ENCODE measurements around the gene PLEKHG3.
A peak's percentile ranks its signal among the peaks of the same experiment; 100 is the strongest.

PLEKHG3 gene

DNA sequence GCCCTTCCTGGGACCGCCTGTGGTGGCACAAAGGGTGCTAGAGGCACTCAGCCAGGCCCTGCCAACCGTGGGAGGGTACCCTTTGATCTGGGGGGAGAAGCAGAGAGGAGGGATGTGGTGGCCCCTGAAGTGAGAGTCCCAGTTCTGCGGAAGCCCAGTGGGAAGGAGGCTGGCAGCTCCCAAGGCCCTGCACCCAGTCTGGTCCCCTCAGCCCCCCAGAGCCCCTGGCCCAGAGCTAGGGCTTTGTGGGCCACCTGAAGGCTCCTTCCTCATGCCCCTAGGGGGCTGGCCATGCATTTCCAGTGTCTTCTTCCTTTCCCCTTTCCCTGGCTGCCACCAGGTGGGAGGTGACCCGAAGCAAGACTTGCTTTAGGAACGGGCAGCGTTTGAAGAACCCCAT is 44.3 kb downstream of the PLEKHG3 start:
- no peak for DNase-seq (ENCODE audit: low spot score)

DNA sequence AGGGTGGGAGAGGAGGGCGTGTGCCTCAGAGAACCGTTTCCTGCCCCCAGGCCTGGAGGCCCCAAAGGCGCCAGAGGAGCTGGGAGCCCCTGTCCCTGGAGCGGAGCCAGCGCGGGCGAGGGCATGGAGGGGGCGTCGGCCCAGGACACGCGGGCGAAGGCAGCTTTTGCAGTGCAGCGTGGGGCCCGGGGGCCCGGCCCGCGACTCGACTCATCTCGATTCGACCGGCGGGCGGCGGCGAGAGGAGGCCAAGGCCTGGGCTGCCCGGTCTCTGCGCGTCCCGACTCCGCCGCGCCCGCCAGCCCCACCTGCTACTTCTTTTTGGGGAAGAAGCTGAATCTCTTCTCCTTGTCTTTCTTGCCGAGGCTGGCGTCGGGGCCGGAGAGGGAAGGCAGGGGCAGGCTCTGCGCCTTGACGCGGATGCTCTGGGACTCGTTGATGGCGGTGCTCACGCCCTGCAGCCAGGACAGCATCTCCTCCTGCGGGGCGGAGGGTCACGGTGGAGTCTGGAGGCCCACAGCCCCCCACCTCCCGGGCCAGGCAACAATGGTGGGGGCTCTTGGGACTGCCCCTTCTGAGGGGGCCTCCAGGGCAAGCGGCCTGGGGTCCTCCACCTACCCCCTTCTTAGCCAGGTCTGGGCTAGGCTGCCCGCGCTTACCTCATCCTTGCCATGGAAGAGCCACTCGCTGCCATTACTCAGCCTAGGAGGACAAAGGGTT is 44.9 kb downstream of the PLEKHG3 start:
- DNase-seq (ENCODE audit: low spot score) = no peak

DNA sequence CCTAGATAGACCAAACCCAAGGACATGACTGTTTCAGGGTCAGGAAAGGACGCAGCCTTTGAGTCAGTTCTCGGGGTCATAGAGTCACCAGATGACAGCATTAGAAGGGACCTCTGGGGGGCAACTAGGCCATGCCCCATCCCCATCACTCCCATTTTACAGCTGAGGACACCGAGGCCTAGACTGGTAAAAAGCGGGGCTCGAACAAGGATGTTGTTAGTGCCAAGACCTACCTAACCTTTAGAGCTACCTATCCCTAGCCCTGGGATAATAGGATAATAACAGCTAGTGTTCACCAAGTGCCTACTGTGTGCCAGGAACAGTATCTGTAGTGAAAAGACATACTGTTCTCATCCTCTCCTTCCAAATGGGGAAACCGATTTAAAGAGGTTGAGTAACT is 48.7 kb downstream of the PLEKHG3 start:
- DNase-seq (ENCODE audit: low spot score) = no peak

DNA sequence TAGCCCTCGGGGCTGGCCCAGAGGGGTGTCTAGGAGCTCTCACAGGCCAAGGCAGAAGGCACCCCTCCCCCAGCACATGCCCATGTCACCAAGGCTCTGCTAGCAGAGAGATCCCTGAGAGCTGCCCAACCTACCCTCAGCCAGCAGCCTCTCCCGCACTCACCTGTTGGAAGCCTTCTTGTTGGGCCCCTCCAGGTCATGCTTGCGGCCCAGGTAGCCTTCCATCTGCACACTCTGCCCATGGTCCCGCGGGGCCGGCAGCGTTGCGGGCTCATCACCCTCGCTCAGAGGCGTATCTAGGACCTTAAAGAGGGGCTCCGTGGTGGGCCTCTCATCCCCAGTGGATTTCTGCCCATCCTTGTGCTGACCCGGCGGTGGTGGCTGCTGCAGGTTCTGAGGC is 49.1 kb downstream of the PLEKHG3 start:
- no peak for DNase-seq (ENCODE audit: low spot score)

DNA sequence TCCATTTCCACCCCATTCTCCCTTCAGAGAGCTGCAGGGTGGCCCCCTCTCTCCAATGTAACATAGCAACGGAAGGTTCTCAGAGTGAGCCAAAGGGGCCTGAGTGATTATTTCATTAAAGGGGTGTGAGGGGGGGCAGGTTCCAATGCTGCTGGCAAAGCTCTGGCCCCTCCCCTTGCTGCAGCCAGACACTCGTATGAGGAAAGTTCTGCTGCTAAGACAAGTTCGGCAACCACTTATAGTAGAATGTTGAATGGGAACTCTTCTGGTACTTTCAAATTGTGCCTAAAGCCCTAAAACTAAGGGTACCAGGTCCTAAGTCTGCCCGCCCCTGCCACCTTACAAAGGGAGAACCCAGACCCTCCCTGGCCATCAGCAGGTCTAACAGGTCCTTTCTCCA is 49.8 kb downstream of the PLEKHG3 start:
- DNase-seq (ENCODE audit: low spot score) = no peak

DNA sequence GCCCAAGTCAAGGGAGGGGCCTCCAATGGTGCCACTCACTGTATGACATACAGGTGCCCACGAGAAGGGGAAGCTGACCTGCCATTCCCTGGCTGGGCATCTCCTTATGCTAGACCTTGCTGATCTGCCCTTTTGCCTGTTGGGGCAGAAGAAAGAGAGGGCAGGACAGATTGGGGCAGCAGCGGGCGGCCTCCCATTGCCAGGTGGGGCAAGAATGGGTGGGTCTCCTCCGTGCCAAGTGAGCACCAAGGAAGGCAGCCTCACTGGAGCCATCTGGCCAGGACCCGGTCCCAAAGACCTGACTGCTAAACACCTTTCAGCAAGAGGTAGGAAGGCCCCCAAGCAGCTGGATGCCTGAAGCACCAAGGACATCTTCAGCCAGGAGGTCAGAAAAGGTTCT is 50.5 kb downstream of the PLEKHG3 start:
- DNase-seq (ENCODE audit: low spot score) = no peak

DNA sequence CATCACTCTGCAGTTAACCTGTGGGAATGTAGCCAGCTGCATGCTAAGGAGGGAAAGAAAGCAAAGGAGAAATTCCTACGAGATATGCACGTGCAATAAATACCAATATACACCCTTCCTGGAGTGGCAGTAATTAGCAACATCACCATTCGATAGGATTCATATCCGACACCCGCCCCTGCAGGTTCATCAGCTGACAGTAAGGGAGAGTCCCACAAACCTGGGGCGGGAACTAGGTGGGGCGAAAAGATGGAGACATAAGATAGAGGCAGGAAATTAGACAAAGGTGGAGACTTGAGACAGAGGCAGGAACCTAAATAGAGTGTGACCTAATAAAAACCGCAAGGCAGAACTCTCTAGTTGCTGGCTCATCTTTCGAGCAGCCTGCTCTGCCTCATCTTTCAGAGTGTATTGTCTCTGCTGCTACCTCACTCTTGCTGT is 51.6 kb downstream of the PLEKHG3 start:
- no peak for DNase-seq (ENCODE audit: low spot score)

DNA sequence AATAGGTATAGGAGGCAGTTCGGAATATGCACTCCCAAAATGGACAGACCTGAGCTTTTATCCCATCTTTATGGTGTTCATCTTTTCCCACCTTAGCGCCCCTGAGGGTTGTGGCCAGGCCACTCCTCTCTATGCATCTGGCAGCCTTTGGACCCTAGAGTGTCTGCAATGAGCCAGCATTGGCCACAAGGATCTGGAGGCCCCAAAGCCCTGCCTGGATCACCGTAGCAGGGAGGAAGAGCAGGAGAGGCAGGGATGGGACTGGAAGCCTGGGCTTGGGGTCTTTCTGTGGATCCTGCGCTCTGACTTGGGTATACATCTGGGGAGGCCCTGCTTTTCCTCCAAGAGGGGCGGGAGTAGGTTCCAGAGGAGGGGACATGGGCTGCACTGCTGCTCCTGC is 52.5 kb downstream of the PLEKHG3 start:
- no peak for DNase-seq (ENCODE audit: low spot score)

DNA sequence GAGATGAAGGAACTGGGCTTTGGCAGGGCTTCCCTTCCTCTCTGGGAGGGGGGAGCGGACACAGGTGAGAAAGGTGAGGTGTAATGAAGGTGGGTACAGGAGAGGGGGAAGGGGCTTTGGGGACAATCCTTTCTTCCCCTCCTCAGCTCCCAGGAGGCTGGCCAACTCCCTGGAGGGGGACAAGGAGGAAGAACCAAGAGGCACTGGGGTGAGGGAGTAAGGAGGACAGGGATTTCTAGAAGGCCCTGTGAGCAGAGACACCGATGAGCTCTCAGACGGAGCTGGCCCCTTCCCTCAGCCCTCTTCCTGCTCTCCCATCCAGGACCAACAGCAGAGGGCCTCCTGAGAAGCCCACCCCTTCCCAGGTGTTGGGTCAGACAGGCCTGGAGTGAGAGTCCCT is 53.4 kb downstream of the PLEKHG3 start:
- DNase-seq (ENCODE audit: low spot score) = no peak

DNA sequence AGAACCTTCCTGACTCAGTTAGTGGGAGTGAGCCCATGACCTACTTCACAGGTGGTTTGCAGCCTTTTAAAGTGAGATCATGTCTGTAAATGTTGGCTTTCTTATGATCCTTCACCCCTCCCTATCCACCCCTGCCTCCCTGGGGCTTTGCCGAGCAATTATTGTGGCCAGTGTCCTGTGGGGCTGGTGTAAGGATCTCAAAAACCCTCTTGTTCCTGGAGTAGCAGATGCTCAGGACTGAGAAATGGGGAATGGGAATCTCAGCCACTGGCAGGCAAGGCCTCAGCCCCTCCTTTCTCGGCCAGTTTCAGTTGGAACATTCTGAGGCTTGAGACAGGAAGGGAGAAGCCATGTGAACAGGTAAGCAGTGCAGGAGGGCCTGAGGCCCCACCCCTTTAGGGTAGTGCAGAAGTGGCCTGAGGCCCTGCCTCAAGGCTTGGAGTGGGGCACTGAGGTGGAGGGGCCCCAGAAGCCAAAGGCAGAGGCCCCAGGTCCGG is 53.8 kb downstream of the PLEKHG3 start:
- no peak for DNase-seq (ENCODE audit: low spot score)

DNA sequence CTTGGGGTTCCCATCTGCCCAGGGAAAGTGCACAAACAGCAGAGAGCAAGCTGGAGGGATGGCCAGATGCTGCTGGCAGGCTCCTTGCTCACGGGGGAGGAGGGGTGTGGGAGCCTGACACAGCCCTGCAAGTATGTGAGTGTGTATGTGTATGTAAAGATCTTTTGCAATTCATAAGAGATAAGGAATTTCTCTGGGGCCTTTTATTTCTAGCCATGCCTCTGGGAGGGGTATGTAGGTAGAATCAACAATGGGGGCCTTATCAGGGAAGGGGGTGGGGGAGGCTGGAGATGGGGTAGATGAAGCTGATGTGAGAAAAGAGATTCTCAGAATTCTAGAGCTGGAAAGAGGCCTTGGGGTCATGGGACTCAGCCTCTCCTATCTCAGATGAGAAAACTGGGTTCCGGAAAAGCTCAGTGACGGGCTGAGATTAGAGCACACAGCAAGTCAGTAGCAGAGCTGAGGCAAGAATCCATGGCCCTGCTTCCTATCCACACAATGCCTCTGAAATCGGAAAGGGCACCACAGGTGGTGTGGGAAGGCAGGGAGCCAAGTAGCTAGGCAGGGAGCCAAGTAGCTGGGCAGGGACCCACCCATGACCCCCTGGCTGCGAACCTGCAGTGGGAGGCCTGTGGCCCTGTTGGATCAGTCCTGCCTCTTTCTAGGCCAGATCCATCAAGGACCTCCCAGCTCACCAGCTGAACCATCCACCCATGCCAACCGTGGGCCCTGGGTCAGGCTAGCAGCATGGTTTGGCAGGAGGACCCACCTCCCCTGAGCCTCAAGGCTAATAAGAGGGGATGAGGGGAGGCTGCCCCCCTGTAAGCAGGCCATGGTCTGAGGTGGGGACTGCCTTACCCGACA is 54.7 kb downstream of the PLEKHG3 start:
- peak; percentile 51 for DNase-seq (ENCODE audit: low spot score)

DNA sequence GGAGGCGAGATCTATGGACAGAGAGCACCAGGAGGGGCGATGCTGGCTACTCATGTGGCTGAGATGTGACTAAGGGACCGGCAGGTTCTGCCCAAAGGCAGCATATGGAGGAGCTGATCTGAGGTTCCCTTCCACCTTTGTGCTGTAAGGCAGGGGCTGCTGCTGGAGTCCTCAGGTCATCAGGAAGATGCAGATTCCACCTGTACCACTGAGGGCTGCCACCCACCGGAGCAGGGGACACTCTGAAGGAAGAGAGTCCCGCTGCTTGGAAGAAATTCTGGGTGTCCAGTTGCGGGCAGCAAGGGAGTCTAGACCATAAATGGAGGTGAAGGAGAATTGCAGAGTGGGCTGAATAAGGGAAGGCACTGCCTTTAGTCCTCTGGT is 55.3 kb downstream of the PLEKHG3 start:
- DNase-seq (ENCODE audit: low spot score) = no peak

DNA sequence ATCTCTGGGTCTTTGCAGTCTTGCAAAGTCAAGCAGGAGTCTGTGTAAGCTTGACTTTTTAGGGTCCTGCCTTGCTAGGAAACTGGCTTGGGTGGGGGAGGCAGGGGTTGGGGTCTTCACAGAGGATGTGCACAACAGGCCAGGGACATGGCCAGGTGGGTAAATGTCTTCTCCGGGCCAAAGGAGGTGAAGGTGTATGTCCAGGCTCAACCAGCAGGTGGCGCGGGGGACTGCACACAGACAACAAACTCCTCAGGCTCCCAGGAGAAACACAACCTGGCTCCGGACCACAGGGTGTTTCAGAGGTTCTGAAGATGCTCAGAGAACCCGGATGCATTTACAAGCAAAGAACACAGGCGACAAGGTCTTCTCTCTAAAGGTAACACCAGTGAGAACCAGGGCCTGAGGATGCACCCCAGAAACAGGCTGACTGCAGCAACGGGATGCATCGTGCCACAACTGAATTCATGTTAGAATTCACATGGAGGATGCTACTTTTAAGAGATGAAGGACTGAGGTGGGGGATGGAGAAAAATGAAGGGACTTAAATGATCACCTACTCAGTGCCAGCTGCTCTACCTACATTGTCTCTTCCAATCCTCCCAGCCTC is 56.0 kb downstream of the PLEKHG3 start:
- peak; percentile 77 for DNase-seq (ENCODE audit: low spot score)

DNA sequence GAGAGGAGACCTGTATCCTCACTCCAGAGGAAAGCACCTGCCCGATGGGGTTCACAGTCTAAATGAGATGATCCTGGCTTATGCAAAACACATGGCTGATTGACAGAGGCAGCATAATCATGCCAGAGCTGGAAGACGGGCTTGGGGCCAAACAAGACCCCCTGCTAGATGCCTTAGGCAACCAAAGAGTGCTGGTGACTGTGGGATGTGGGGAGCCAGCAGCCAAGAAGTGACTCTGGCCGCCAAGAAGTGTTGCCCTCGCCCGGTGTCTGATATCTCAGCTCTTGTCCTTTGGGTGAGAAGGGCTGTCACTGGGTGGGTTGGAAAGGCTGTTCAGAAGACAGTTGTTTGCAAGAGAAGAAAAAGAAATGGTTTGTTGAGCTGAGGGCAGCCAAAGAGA is 56.7 kb downstream of the PLEKHG3 start:
- DNase-seq (ENCODE audit: low spot score) = no peak

DNA sequence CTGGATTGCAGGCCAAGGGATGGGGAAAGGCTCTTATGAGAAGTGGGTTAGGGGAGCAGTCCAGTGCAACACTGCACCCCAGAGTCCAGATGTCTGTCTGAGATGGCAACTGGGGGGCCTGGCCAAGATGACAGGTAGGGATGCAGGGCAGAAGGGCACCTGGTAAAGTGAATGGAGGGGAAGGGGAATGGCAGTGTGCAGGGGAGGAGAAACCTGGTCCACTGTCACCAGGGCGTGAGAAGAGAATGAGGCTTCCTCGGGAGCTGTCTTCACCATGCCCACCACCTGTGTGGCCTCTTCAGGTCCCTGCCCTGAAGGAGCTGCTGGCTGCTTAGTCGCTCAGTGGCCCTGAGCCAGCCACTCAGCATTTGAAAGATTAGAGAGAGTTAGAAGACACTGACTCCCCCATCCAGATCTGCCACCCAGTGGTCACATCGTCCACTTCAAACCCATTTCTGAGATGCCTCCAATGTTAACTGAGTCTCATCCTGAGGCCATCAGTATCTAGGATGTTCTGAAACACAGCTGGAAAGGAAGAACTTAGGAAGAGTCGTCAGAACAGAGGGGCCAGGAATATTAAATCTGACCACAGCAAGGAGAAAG is 57.3 kb downstream of the PLEKHG3 start:
- no peak for DNase-seq (ENCODE audit: low spot score)

DNA sequence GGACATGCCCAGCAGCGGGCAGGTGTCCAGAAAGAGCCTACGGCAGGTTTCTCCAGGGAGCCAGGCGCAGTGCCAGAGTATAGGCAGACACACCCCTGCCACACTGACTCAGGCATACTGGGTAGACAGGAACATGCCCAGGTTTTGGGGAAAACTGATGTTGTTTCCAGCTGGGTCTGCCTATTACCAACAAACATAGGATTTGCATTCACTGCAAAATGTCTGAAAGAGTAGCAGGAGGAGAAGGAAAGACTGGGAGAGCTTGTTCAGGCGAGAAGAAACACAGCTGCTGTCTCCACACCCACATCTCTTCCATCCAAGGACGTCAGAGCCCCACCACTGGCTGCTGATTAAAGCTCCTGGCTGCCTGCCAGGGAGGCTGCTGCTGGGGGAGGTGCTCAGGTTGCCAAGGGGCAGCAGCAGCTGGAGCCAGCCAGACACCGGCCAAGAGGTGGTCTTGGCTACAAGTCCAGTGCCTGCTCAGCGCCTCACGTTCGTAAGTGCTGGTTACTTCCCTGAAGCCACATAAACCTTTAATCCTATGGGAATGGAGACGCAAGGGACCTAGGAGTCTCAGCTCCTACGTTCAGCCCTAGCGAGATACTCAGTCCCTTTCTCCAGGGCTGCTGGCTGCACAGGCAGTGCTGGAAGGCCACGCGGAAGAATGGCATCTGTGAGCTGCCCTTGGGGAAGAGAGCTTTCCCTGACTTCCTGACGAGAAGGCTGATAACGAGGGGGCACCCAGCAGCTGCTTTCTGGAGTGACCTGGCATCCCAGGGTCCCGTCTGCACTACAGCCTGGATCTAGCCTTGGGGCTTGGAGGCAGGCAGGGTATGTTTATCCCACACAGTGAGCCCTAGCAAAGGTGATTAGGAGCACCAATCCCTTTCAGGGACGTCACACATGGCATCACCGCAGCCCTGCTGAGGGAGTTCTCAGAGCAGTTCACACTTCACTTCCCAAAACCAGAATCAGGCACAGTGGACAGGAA is 58.1 kb downstream of the PLEKHG3 start:
- no peak for DNase-seq (ENCODE audit: low spot score)

DNA sequence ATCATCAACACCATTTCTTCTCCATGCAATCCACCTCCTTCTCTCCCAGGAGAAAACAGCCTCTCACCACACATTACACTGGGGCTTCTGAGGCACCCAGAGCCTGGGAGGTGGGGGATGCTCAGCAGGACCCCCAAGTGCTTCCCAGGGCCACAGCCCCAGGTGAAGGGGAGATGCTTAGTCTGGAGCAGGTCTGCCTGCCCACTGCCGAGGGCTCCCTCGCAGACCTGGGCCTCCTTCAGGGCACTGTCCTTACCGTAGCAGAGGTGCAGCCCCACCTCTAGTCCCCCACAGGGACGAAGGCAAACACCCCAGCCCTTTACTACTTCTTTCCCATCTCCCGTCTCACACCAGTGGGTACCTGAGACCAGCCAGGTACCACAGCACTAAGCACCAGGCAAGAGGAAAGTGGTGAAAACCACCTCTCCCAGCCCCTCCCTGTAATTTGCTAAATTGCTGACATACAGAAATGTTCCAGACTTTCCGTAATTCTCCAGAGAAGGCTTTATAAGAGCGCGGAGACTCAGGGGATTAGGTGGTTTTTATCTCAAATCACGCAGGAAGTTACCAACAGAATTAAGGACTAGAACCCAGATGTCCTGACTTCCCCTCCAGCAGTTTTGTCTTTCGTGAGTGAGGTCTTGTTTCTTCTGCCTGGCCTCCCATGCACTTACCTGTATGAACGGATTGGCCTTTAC is 59.0 kb downstream of the PLEKHG3 start:
- DNase-seq (ENCODE audit: low spot score) = no peak

DNA sequence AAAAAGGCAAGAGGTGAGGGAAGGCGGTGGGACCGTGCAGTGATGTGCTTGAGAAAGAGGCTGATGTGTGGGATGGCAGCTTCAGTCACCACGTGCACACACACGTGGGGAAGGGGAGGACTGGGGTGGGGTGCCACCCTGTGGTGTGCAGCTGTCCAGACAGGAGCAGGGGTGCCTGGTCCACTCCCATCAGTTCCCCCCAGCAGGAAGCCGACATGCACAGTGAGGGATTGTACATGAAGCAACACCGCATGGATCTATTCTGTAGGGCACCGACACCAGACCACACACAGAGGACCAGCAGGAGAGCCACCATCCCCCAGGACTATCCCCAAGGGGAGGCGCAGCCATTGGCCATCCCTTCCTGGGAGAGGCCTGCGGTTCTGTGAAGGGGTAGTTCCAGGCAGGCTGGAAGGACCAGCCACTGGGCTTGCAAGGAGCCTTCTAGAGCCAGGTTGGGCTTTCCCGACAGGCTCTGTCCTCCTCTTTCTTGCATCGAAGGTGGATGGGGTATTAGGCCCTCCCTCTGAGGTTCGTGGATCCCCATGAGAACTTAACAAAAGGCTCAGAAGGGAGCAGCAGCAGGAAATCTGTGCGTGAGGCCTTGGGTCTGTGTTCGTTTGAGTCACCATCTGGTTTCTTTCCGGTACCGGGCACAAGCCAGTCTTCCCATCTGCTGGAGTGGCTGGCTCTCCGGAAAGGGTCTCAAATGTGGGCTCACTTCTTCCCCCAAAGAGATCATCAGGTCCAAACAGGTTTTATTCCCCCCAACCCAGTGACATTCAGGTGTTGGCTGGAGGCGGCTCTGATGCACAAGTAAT is 59.8 kb downstream of the PLEKHG3 start:
- no peak for DNase-seq (ENCODE audit: low spot score)

DNA sequence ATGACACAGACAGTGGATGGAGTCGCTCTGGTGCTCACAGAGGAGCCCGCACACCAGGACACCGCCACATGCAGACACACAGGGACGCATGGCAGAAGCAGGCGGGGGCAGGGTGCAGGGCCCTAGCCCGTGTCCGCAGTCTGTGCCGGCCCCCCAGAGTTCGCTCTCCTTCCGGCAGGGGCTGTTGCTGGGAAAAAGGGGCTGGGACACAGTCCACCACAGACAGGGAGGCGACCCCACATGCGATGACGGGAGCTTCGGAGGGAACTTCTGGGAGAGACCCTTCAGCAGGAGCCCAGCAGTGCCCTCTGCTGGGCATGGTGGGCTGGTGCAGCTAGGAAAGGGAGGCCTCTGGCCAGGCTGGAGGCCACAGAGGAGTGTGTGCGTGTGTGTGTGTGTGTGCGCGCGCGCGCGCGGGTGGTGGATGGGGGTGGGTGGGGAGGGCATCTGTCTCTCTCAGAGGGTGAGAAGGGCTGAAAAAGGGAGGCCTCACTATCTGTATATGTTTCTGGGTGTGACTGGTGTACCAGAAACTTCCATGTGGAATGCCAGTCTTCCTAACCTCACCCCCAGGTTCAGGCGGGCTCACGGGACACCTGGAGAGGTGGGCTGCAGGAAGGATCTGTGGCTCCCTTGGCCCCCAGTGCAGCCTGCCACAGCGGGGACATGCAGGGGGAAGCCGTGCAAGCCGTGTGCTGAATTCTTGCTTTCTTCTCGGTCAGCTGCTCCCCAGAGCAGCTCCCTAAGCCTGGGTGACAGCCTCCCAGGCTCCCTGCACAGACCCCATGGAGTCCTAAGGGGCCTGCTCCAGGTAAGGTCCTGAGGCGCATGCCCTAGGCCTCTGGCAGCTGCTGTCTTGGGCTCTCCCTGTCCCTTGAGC is 60.7 kb downstream of the PLEKHG3 start:
- peak; percentile 84 for DNase-seq (ENCODE audit: low spot score)
